Measurements from ENCODE around the gene MPND. TPM values are rescaled to one million over a fixed set of nuclear protein-coding genes. Genes with fewer than 3 reads are reported as not detected.
A peak's percentile ranks its signal among the peaks of the same experiment; 100 is the strongest.

MPND gene
- total RNA-seq, 1 experiment from 2014 or later = 37.0 TPM

- no CpG with 5 or more reads among the region's 23 CpGs for WGBS (ENCODE audit: extremely low coverage, insufficient read length, low lambda C conversion rate)
- peaks cover 51 to 91% (median 91%) of the 10 kb centered on the region in 3 experiments for H3K36me3 Mint-ChIP-seq (ENCODE audit: insufficient read depth in 1 of 3, low read depth in 3 of 3)
- peak overlapping the region; percentile 53 to 75 for H3K4me3 Mint-ChIP-seq
Measured at GRCh38 chr19:4409123-4409933, 66.0 kb downstream of the MPND start.

More at GRCh38 chr19:4409123-4409933, 66.0 kb downstream of the MPND start:
- no peak overlapping the region for H4K5ac ChIP-seq (ENCODE audit: insufficient read length, low read depth, low read length)
- H4K8ac ChIP-seq (replicated peaks; ENCODE audit: insufficient read length, low read depth, low read length) = no peak overlapping the region
- H3K56ac ChIP-seq (ENCODE audit: insufficient read length, low read depth, low read length) = no peak overlapping the region
- peak overlapping the region; percentile 4 for H3K4me2 ChIP-seq (ENCODE audit: insufficient read depth, insufficient read length, low read length)
- peaks cover 9% of the 10 kb centered on the region; the same call in 1 of the 2 replicates for H3K4me1 ChIP-seq (ENCODE audit: insufficient read depth, low read length)
- Mint-ChIP-seq H3K4me1 (peaks cover 55 to 65% of the 10 kb centered on the region in 2 experiments), H3K27me3 (ENCODE audit: low read depth) (no peaks in the 10 kb centered on the region), H3K27ac (peak overlapping the region; percentile 97 to 99 (median 99)), H3K9me3 (no peaks in the 10 kb centered on the region)
- no peaks in the 10 kb centered on the region for H3K9me3 ChIP-seq (ENCODE audit: control insufficient read depth, low read depth, low read length)
- no peak overlapping the region for H2BK20ac ChIP-seq (ENCODE audit: low read depth, low read length, poor library complexity, severe bottlenecking)
- no peaks in the 10 kb centered on the region for H4K20me1 ChIP-seq (ENCODE audit: control insufficient read depth, insufficient read depth, insufficient read length)
- H2BK15ac ChIP-seq (ENCODE audit: low read depth, low read length) = no peak overlapping the region
- no peak overlapping the region for H3T11ph ChIP-seq (ENCODE audit: low read length)
- peak overlapping the region; percentile 59 for H3K18ac ChIP-seq (ENCODE audit: insufficient read length, low read depth, low read length)
- no peak overlapping the region for H2BK12ac ChIP-seq (ENCODE audit: insufficient read length, low read depth, low read length)
- peak overlapping the region; percentile 2 for H4K91ac ChIP-seq (ENCODE audit: insufficient read length, low read depth, low read length)
- no peak overlapping the region for H2AFZ ChIP-seq (ENCODE audit: low read length)
- H3K79me2 ChIP-seq (ENCODE audit: insufficient read depth, low read length) = peaks cover 44% of the 10 kb centered on the region; the same call in 1 of the 2 replicates
- peaks cover 4% of the 10 kb centered on the region for H3K79me1 ChIP-seq (ENCODE audit: insufficient read depth, low read depth, low read length, poor library complexity, severe bottlenecking)
- peak overlapping the region; percentile 34 for H2BK5ac ChIP-seq (ENCODE audit: insufficient read length, low read length)
- no peak overlapping the region for H3K23ac ChIP-seq (ENCODE audit: insufficient read length, low read depth, low read length)
- DNase-seq = peak; percentile 92
- H3K4ac ChIP-seq (ENCODE audit: low read depth, low read length) = no peak overlapping the region
- no peak overlapping the region for H2BK120ac ChIP-seq (ENCODE audit: low read depth, low read length, poor library complexity, severe bottlenecking)
- peak overlapping the region; percentile 95 for H3K27ac ChIP-seq (ENCODE audit: insufficient read length, low read depth, low read length)
- H3K14ac ChIP-seq (ENCODE audit: insufficient read depth, low read length) = no peak overlapping the region
- H3K27me3 ChIP-seq (ENCODE audit: insufficient read depth, low read length) = no peaks in the 10 kb centered on the region
- H3K23me2 ChIP-seq (ENCODE audit: insufficient read length, low read depth, low read length, poor library complexity, severe bottlenecking) = no peaks in the 10 kb centered on the region
- H3K9ac ChIP-seq (ENCODE audit: extremely low read depth, insufficient read length, low read length) = peak overlapping the region; percentile 21
- no peak overlapping the region for H2AK5ac ChIP-seq (ENCODE audit: insufficient read length, low read length)
- no peak for TF ChIP-seq CTCF (conservative IDR thresholded peaks at IDR 0.05)

Other genes with a start within 250 kb of the MPND start
- gene MAP2K2, start 219.4 kb upstream of the MPND start, total RNA-seq (2021) = 167 and 169 TPM in 2 replicates
- 0.15 TPM in 1 of 2 replicates, not detected in the other for gene CREB3L3, start 189.9 kb upstream of the MPND start, total RNA-seq (2021)
- gene SIRT6, start 161.0 kb upstream of the MPND start, total RNA-seq (2021) = 24.9 and 27.0 TPM in 2 replicates
- gene ANKRD24, start 160.9 kb upstream of the MPND start, total RNA-seq (2021) = 2.4 and 2.8 TPM in 2 replicates
- gene EBI3, start 114.0 kb upstream of the MPND start, total RNA-seq (2021) = 1.2 and 1.4 TPM in 2 replicates
- gene YJU2, start 96.5 kb upstream of the MPND start, total RNA-seq (2021) = 31.0 and 33.6 TPM in 2 replicates
- 2.7 and 4.4 TPM in 2 replicates for gene SHD, start 64.3 kb upstream of the MPND start, total RNA-seq (2021)
- gene TMIGD2, start 41.2 kb upstream of the MPND start, total RNA-seq (2021) = 0.26 TPM in 1 of 2 replicates, not detected in the other
- 53.6 and 53.9 TPM in 2 replicates for gene FSD1, start 39.0 kb upstream of the MPND start, total RNA-seq (2021)
- gene STAP2, start 4.7 kb upstream of the MPND start, total RNA-seq (2021) = 19.0 and 20.2 TPM in 2 replicates
- 85.5 TPM in 2 replicates for gene SH3GL1, start 57.0 kb downstream of the MPND start, total RNA-seq (2021)
- gene CHAF1A, start 59.1 kb downstream of the MPND start, total RNA-seq (2021) = 143 and 148 TPM in 2 replicates
- 34.1 and 39.0 TPM in 2 replicates for gene UBXN6, start 114.2 kb downstream of the MPND start, total RNA-seq (2021)
- 108 and 117 TPM in 2 replicates for gene HDGFL2, start 128.7 kb downstream of the MPND start, total RNA-seq (2021)
- gene PLIN4, start 174.9 kb downstream of the MPND start, total RNA-seq (2021) = 0.90 and 1.1 TPM in 2 replicates
- gene PLIN5, start 191.7 kb downstream of the MPND start, total RNA-seq (2021) = 2.7 and 3.9 TPM in 2 replicates
- 0.24 and 0.50 TPM in 2 replicates for gene LRG1, start 196.5 kb downstream of the MPND start, total RNA-seq (2021)
- gene SEMA6B, start 216.1 kb downstream of the MPND start, total RNA-seq (2021) = 38.4 and 38.7 TPM in 2 replicates

Data from H9 (cell line).